DMS53 (cell line): ENCODE measurements around the gene RPP40.

Experiments used
- DNase-seq: peaks from one replicate; lab custom pipeline; 2025; lab: John Stamatoyannopoulos, UW

Gene RPP40

DNA sequence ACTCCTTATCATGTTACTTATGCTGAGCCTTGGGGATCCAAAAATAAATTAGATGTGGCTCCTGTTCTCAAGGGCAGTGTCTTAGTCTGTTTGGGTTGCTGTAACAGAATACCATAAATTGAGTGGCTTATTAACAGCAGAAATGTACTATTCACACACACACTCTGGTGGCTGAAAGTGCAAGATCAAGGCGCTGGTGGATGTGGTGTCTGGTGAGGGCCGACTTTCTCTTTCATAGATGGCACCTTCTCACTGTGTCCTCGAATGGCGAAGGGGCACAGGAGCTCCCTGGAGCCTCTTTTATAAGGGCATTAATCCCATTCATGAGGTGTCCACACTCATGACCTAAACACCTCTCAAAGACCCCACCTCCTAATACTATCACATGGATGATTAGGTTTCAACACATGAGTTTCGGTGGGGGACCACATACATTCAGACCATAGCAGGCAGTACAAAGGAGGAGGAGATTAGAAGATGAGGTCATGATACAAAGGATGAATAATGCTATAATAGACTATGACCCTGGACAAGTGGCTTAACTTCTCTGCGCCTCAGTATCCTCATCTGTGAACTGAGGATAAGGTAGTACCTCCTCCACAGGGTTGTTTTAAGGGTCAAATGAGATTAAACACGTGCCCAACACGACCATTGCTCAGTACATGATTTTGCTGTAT, 34.1 kb downstream of the RPP40 start:
- DNase-seq = no peak

DNA sequence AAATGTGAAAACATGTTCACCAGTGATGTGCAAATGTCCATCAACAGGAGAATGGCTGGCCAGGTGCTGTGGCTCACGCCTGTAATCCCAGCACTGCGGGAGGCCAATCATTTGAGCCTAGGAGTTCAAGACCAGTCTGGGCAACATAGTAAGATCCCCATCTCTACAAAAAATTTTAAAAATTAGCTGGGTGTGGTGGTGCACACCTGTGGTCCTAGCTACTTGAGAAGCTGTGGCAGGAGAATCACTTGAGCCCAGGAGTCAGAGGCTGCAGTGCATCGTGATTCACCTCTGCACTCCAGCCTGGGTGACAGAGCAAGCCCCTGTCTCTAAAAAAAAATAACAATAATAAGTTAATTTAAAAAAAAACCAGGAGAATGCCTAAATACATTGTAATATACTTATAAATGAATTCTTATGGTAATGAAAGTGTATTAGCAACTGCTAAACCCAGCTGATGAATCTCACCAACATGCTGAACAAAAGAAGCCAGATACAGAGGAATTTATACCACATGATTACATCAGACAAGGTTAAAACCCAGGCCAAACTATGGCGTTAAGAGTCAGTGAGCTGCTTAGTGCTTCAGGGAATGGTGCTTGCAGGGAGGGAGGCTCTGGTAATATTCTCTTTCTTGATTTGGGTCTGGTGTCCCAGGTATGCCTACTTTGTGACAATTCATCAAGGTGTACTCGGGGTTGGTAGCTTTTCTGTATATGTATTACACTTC, 36.4 kb downstream of the RPP40 start:
- no peak for DNase-seq

- no peak for DNase-seq
Measured at GRCh38 chr6:4965562-4966389, 38.1 kb downstream of the RPP40 start.

GRCh38 chr6:4964675-4965561, 38.9 kb downstream of the RPP40 start:
- DNase-seq = no peak

- no peak for DNase-seq
Measured at GRCh38 chr6:4962905-4963304, 40.9 kb downstream of the RPP40 start.

GRCh38 chr6:4961322-4962168, 42.3 kb downstream of the RPP40 start:
- DNase-seq = peak; percentile 18

DNA sequence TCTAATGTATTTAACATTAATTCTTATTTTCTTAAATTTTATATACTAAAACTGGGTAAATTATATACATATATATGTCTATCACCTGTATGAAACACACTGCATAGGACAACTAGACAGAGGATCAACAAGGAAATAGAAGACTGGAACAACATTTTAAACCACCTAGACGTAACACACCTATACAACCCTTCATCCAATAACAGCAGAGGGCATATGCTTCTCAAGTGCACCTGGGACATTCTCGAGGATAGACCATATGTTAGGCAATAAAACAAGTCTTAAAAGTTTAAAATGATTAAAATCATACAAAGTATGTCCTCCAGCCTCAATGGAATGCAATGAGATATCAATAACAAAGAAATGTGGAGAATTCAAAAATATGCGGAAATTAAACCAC, 45.2 kb downstream of the RPP40 start:
- DNase-seq = no peak

- peak; percentile 20 for DNase-seq
Measured at GRCh38 chr6:4957521-4958231, 46.2 kb downstream of the RPP40 start.

DNA sequence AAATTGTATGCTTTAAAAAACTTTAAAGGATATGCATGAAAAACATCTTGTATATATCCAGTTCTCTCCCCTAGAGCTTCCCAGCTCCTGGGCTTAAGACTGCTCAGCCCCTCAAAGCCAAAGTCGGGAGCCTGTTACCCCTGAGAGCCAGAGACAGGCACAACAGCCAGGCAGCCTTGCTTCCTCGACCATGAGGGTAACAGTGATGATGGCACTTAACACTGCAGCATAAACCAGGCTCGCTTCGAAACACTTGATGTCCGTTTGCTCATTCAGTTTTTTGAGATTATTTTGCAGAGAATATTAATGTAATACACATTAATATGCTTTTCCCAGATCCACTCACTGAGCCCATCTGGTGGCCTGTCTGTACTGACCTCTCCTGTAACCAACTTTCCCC, 47.2 kb downstream of the RPP40 start:
- DNase-seq = no peak

DNA sequence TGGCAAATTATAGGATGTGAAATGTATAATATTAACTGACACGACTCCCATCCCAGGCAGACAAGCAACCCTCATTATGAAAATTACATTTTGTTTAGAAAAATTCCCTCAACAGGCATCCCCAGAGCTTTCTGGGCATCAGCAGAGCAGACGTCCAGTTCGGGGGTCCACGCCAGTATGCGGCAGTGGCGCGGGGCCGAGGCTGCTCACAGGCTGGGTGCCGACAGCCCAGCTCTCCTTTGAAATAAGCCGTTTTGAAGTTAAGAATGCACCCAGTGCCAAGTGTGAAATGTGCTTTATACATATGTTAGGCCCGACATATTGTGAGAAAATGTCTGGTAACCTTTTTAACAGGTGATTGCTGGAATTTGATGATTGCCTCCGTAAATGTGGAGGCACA, 50.4 kb downstream of the RPP40 start:
- DNase-seq = no peak

- peak; percentile 79 for DNase-seq
Measured at GRCh38 chr6:4950836-4951533, 52.9 kb downstream of the RPP40 start.

DNA sequence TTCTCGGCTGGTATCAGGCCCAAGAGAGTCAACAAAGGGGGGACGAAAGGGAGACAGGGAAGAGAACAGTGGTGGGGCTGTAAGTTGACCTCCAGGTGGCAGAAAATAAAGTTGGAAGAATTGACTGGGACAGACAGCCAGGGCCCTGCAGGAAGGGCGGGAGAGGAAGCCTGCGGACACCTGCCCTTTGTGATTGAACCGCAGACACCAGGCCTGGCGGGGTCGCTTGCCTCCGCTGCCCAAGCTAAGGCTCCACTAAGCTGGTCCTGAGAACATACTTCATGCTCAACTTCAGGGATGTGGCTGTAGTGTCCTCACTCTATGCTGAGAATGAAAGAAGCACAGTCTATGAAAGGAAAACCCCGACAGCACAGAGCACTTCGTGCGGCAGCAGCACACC, 53.8 kb downstream of the RPP40 start:
- no peak for DNase-seq

DNA sequence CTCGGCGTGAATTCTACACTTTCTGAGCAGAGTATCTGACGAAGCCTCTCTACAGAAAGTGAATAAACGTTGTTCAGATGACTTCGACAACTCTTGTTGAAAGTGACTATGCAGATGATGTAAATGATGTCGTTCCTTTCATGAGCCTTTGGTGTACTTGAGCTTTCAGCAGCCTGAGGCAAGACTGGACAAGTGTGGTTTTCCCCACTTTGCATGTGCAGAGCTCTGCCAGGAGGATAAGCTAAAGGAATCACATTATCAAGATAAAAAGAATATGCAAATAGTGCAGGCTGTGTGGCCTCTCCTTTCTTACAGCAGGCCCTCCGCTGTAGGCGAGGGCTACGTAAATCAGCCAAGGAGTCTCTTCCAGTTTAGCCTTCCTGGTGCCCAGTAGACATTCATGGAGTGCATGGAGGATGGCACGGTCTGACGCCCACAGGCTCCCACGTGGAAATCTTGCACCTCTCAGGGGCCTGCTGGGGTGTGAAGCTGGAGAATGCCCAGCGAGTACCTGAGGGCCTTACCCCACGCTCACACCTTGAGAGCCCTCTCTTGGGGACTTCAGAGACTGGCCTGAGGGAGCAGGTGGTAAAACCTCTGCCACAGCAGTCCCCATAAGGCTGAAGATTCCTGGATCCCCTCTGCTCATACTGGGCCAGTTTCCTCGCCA, 54.9 kb downstream of the RPP40 start:
- no peak for DNase-seq

DNA sequence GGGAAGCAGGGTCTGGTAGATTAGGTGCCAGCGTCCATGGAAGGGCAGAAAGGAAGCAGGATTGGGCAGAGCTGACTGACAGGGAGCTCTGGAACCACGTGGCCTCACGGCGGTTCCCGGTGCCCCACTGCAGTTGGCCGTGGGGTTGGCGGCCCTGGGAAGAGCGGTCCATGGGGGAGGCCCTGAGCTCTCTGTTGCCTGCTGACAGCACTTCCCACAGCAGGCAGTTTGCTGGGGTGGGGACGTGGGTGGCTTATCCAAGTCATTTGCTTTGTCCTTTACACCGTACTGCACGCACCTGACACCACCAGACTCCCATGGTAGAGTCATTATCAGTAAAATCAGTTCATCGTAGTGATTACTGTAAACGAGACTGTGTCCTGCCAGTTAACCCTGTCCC, 56.1 kb downstream of the RPP40 start:
- no peak for DNase-seq

GRCh38 chr6:4946521-4946920, 57.3 kb downstream of the RPP40 start:
- no peak for DNase-seq
